ENCODE measurements around the gene ACSBG1.
"Not testable (repeated sequence)": the region's sequence is repeated elsewhere in the genome, so short reads cannot be mapped to it uniquely, and the experiment has no call there.

The ACSBG1 gene

DNA sequence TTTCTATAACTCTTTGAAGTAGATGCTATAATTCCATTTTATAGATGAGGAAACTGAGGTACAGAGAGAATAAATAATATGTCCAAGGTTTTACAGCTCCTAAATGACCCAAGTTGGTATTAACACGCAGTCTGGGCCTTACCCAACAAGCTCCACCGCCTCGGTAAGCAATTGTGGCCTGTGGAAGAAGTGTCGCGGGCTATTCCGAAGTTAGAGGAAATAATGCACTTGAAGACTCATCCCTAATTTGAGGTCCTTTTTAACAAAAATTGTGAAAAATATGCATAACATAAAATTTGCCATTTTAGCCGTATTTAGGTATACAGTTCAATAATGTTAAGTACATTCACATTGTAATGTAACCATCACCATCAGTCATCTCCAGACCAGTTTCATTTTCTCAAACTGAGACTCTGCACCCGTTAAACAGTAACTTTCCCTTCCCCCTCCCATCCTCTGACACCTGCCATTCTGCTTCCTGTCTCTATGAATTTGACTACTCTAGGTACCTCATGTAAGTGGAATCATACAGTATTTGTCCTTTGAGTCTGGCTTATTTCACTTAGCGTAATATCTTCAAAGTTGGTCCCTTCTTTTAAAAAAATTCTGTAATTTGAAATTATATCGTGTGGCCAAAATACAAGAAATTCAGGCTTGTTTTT is 67.0 kb downstream of the ACSBG1 start:
- no peak for DNase-seq (ENCODE audit: low read depth)

DNA sequence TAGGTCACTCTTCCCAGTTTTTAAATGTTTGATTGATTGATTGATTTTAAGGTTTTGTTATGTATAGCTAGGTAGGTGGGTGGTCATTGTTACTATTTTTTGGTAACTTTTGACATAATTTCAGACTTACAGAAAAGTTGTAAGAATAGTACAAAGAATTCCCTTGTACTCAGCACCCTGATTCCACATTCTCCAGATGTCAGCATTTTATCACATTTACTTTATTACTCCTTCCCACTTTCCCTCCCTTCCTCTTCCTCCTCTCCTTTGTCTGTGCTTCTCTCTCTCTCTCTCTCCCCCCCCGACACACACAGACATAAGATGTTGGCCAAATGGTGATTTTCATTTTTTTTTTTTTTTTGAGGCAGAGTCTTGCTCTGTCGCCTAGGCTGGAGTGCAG is 70.4 kb downstream of the ACSBG1 start:
- DNase-seq (ENCODE audit: low read depth), result no peak

DNA sequence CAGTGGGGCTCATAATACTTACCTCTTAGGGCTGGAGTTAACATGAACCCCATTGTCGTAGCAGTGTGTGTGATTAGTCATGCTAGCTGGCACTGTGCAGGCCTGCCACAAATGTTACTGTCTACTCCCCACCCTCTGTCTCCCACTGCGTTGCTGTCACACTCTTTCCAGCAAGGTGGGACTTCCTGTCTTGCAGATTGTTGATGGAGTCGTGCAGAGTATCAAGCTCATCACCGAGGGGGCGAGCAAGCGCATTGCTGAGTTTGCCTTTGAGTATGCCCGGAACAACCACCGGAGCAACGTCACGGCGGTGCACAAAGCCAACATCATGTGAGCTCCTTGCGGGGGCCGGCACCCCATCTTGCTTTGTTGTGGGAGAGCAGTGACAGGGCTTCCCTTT is 72.3 kb downstream of the ACSBG1 start:
- DNase-seq (ENCODE audit: low read depth), result peak; percentile 37

DNA sequence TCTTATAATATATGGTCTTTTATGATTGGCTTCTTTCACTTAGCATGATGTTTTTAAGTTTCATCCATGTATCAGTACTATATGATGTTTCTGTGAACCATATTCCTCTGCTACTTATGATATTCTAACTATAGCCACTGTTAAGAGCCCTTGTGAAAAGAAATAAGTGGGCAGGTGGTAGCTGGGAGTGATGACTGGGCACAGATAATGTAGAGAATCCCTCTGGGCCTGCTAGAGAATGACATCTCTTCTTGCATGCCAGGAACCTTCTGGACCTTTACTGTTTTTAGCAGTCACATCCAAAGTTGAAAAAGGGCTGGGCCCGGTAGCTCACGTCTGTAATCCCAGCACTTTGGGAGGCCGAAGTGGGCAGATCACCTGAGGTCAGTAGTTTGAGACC is 75.0 kb downstream of the ACSBG1 start:
- no peak for DNase-seq (ENCODE audit: low read depth)

DNA sequence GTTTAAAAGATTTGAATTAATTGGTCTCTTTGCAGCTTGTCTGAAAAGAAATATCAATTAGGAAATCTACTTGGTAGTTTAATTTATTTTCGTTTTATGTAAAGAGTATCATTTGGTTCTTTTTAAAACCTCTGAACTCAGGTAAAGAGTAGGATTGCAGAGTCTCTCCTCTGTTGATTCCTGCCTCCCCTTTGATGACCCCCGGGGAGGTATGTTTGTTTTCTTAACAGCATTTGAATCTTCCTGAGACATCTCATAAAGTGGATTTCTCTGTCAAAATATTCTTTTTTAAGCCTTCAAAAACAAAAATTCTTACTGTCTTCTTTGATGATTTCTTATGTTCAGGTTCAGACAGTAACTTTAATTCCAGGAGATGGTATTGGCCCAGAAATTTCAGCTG is 77.2 kb downstream of the ACSBG1 start:
- DNase-seq (ENCODE audit: low read depth), result no peak

DNA sequence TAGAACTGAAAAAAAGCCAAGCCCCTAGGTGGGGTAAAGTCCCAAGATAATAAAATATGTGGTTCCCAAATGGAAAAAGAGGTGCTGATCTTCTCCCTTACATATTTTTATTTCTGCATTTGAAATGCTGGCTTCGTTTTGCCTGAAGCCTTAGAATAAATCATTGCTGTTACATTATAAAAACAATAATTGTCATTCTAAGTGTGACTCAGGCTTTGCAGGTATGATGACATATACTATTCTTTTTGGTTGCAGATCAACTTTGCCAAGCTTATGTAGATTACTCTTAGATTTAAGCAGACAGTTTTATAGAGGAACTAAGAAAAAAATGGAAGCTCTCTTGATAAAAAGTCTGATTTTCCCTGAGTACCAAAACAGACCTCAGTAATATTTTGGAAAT is 77.7 kb downstream of the ACSBG1 start:
- DNase-seq (ENCODE audit: low read depth), result no peak

DNA sequence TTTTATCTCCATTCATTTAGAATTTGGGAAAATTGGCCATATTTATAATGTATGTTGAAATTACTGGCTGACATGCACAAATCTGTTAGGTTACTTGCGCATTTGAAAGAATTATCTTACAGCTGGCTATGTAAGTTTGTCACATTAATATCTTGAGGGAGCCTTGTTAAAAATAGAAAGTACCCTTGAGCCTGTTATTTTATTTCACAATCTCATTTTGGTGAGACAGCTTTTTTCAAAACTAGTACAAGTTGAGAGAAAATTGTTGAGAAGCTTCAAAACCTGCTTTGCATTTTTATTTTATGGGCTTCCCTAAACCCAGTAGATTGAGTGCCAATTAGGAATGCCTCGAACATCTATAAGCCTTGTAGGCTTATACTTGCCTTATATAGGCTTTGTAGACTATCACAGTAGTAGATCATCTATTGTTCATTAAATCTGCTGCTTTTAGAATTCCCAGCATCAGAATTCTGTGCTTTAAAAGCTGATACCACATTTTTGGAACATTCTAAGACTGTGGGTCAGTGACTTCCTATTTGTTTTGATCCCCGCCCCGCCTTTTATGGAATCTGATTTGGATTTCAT is 78.9 kb downstream of the ACSBG1 start:
- no peak for DNase-seq (ENCODE audit: low read depth)

DNA sequence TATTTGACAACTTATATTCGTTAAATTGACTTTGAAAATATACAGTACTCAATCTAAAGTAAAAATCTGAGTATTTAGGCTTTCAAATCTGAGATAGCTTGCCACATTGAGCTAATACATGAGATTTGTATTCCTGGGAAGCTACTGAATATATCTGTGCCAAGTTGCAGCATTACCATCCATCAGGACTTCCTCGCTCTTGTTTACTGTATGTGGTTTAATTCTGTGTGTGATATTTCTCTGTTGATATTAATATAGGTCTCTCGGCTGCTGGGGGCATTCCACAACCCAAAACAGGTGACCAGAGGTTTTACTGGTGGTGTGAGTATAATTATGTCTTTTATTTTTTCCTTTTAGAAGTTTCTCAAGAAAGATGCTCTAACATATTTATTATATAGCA is 79.4 kb downstream of the ACSBG1 start:
- no peak for DNase-seq (ENCODE audit: low read depth)

DNA sequence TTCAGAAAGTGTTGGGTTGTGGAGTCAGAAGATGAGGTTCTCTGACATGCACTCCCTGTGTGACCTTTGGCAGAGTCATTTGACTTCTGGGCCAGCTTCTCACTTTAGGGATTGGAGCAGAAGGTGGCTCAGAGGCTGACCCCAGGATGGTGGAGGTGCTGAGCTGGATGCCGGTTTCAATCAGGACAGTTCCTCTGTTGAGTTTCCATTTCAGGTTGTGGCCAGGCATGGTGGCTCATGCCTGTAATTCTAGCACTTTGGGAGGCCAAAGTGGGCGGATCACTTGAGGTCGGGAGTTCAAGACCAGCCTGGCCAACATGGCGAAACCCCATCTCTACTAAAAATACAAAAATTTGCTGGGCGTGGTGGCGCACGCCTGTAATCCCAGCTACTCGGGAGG is 83.3 kb downstream of the ACSBG1 start:
- DNase-seq (ENCODE audit: low read depth), result not testable (repeated sequence)

DNA sequence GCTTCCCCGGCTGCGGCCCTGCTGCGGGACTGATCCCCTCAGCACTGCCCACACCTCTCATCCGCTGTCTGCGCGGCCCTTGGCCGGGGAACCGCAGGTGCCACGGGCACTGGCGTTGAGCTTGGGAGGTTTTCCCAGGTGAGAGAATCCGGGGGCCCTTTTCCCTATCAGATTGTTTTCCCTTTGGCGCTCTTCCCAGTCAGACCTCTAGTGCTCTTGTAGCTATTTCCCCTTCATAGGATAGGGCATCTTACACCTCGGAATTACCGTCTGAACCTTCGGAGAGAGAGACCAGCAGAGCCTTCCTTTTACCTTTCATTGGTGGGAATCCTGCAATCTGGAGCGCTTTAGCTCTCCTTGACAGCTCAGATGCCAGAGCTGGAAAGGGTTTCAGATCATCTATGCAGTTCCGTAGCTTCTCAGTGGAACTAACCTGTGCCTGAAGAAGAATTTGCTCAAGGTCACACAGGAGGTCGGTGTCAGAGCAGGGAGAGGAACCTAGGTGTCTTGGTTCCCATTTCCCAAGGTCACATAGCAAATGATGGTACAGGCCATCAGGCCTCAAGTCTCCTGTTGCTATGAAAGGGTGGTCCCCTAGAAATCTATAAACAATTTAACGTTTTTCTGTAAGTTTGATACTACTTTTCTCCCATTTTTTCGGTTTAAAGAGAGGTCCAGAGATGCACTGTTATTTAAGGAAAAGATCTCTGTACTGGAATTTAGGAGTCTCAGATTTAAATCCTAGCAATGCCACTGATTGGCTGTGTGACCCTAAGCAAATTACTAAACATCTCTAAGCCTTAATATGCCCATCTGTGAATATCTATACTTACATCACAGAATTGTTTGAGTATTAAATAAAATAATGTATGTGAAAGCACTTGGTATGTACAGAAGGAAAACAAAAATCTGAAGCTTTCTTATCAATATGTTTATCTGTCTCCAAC is 84.3 kb downstream of the ACSBG1 start:
- DNase-seq (ENCODE audit: low read depth), result no peak

DNA sequence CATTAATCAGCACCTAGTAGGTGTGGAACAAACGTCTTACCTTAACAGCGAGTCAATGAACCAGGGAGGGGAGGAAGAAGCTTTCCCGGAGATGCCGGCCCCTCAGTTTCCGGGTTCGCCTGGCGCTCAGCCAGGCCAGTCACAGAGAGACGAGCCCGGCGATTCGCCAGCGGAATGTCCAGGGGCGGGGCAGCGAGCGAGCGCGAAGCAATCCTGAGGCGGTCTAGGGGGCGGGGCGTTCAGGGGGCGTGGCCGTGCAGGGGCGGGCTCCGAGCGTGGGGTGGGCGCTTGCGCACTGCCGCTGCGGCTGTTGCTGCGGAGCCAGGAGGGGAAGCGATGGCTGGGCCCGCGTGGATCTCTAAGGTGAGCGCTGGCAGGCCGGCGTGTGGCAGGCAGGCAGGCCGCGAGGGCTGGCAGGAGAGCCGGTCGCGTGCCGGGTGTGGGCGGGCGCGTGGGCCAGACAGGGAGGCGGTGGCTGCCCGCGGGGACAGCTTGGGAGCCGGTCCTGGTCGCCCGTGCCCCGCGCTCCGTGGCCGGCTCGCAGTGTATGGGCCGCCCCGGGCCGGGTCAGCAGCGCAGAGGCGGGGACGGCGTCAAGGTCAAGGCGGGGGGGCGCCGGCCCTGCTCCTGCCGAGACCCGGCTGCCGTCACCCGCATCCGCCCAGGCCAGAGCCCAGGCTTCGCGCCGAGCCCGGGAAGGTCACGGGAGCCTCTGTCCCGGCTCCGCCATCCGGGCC is 85.1 kb downstream of the ACSBG1 start, which contains the start of gene IDH3A:
TSS of gene IDH3A (plus strand) at position 295 of the 737 bp plus-strand sequence. CDS start at position 337, 42 bp downstream.
- peak; percentile 100 for DNase-seq (ENCODE audit: low read depth)

DNA sequence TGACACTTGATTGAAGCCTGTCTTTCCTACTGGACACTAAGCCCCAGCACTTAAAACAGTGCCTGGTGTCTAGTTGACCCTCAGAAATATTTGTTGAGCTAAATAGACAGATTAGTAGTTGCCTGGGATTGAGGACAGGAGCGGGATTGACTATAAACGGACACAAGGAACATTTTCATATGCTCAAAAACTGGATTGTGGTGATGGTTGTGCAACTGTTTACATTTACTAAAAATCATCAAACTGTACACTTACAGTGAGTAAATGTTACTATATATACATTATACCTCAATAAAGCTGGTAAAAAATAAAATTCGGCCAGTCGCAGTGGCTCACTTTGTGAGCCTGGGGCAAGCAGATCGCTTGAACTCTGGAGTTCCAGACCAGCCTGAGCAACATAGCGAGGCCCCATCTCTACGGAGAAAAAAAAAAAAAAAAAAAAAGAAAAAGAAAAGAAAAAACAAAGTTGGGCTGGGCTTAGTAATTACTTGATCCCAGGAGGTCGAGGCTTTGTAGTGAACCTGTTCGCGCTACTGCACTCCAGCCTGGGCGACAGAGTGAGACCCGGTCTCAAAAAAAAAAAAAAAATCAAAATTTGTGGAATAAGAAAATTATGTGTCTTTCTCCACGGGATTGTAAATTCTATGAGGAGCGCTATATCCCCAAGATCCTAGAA is 85.8 kb downstream of the ACSBG1 start:
- no peak for DNase-seq (ENCODE audit: low read depth)

DNA sequence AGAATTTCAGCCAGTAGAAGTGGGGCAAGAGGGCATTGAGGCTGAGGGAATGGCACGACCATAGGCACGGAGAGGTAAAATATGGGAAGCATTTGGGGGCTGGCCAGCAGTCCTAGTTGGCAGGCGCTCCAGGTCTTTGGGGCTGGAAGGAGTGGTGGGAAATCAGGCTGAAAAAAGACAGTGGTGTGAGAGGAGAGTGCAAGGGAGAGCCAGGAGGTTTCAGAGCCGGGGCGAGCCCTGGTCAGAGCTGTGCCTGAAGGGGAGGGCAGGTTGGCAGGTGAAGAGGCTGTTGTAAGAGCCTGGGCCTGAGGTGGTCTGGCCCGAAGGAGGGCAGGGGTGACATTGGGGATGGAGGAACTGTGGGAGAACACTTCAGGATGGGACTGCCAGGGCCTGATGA is 86.8 kb downstream of the ACSBG1 start:
- no peak for DNase-seq (ENCODE audit: low read depth)

DNA sequence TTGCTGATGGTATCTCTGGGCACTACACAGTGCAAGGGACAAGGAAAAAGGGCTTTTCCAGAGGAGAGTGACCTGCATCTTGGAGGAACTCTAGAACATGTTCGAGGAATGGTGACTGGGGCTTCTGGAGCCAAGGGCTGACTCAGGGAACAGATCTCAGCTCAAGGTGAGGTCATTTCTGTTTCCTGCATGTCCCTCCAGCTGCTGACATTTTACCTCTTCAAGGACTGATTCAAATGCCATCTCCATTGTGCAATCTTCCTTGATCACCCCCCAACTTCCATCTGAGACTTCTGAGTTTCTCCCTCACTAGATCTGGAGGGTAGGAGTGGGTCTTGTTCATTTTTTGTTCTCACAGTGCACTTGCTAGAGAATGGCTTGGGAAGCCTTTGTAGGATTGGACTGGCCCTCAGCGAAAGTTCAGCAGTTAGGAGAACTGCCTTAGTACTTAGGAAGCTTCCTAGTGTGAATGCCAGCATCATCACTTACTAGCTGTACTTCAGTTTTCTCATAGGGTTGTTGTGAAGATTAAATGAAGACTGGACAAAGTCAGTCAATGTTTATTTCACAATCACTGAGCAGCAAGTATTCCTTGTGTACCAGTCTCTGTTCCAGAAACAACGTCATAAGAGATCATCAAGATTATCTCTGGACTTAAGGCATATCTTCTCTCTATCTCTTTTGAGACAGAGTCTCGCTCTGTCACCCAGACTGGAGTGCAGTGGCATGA is 87.8 kb downstream of the ACSBG1 start:
- DNase-seq (ENCODE audit: low read depth), result no peak

DNA sequence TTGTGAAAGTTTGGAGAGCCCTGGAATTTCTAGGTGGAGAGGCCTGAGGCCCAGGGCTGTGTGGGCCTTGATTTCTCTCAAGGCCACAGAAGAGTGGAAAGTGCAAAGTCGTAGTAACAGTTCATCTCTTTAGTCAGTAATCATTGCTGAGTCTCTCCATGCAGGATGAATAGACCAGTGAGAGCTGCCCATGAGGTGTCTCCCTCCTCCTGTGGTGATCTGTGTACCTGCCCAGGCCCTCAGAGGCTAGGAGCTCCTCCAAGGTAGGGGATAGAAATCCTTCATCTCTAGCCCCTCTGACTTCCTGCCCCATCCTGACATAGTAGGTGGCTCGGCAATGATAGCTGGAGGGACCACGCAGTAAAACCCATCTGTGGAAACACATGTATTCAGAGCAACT is 92.0 kb downstream of the ACSBG1 start:
- DNase-seq (ENCODE audit: low read depth), result no peak

DNA sequence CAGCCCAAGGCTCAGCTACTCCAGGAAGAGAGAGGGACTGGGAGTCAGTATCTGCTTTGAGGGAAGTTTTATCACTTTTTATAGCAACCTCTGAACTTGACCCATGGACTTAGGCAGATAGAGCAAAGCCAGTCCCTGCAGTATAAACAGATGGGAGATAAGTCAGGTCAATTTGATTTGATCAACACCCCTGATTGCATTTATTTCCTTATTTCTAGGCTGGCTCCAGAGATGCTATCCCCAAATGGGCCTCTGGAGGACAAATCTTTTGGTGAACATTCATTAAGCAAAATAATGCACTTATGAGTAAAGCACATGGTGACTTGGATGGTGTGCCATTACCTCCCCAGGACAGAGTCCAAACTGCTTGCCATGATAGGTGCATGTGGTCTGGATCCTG is 94.1 kb downstream of the ACSBG1 start:
- DNase-seq (ENCODE audit: low read depth), result no peak

DNA sequence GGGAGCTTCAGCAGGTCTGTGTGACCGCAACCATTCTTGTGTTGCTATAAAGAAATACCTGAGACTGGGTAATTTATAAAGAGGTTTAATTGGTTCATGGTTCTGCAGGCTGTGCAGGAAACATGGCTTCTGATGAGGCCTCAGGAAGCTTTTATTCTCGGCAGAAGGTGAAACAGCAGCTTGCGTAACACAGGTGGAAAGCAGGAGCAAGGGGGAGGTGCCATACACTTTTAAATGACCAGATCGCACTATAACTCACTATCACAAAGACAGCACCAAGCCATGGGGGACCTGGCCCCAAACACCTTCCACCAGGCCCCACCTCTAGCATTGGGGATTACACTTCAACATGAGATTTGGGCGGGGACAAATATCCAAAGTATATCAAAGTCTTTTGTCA is 94.8 kb downstream of the ACSBG1 start:
- no peak for DNase-seq (ENCODE audit: low read depth)

DNA sequence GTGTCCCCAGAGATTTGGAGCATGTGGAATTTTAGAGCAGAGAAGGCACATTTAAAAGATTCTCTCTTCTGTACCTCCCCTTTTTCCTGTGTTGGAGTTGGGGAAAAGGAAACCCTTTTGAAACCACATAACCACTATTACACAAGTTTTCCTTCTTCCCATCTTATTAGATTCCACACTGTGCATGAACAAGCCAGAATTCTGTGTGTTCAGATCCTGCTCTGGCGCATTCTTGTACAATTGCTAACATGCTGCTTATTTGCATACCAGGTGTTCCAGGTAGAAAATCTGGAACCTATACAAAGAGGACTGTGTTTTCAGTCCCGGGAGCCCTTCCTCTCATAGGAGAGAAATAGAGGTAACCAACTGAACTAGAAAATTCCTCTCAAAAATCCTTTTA is 100.6 kb downstream of the ACSBG1 start:
- no peak for DNase-seq (ENCODE audit: low read depth)

DNA sequence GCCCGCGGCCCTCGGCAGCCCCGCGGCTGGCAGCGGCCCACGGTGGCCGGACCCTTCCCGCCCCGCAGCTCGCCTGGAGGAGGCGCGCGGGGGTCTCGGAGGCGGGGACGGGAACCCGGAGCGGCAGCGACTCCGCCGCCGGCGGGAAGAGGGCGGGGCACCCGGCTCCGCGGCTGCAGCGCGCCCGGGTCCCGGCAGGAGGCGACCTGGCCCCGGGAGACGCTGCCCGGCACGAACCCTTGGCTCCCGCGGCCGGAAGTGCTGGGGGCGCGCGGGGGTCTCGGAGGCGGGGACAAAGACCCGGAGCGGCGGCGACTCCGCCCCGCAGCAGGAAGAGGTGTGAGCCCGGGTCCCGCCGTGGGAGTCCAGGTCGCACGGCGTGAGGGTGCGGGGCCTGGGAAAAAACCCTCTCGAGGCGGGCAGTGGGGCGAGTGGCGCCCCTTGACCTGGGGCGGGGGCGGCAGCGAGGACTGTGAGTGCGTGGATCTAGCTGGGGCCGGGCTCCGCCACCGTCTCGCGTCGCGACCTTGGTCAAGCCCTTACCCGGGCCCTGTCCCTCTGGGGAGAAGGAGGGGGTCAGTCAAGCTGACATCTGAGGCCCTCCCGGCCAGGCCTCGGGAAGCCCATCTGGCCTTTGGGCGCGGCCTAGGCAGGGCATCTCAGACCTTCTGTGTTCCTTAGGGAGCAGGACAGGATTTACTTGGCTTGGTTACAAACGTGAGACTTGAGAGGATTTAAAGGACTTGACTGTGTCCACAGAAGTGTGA is 102.9 kb downstream of the ACSBG1 start, which contains the start of gene CIB2:
TSS of gene CIB2 (minus strand) at position 151 of the 767 bp plus-strand sequence. CDS start 230 bp downstream, outside the sequence.
- DNase-seq (ENCODE audit: low read depth), result peak; percentile 64
